Lower lobe of right lung (tissue), 2 donors: ENCODE results near the gene MSI2. TPM values are rescaled to one million over a fixed set of nuclear protein-coding genes. Genes with fewer than 3 reads are reported as not detected.
A peak's percentile ranks its signal among the peaks of the same experiment; 100 is the strongest.

Source experiments
- ATAC-seq, 2 donors: fragments of 200-7000 bp; cut with Tn5 transposase; one replicate each; pipeline ENCODE4 v1.9.1; 2020 to 2022; ENCODE audit warnings: mild to moderate bottlenecking in 2 of 2, moderate library complexity in 2 of 2
- DNase-seq: peaks from one replicate; pipeline ENCODE4 v3.0.0-alpha.2; 2020
- H3K27ac ChIP-seq: fragments of 200-600 bp; one replicate; pipeline ENCODE4 v1.8.0; 2022
- H3K27me3 ChIP-seq: fragments of 200-600 bp; one replicate; pipeline ENCODE4 v1.8.0; 2022; ENCODE audit warnings: low read depth
- H3K36me3 ChIP-seq: fragments of 200-600 bp; one replicate; pipeline ENCODE4 v1.8.0; 2022; ENCODE audit warnings: mild to moderate bottlenecking
- H3K4me1 ChIP-seq: fragments of 200-600 bp; one replicate; pipeline ENCODE4 v1.8.0; 2022
- H3K4me3 ChIP-seq: fragments of 200-600 bp; one replicate; pipeline ENCODE4 v1.8.0; 2022; ENCODE audit warnings: mild to moderate bottlenecking
- H3K9me3 ChIP-seq: fragments of 200-600 bp; one replicate; pipeline ENCODE4 v1.8.0; 2022
- CTCF ChIP-seq: fragments of 200-600 bp; IDR thresholded peaks from one replicate; pipeline ENCODE4 v1.8.0; 2022; ENCODE audit warnings: antibody characterized with exemption, mild to moderate bottlenecking
- intact Hi-C: fragments of 100-400 bp; cut with DNase I; formaldehyde crosslinking; loops from one replicate; pipeline ENCODE4 v1.11.0; 2022
- total RNA-seq: library from RNA; stranded (reverse); fragmentation: NEBNext Ultra II Directional; extraction: Animal tissue kit (Norgen Biotek cat#: 25700); gene quantifications from one replicate; pipeline ENCODE4 v1.2.1, GENCODE V29; 2021
- donor health status: DM: no; HTN: yes; CAD: no; lungs with severe emphysema.

MSI2 gene
- total RNA-seq, 1 donor from 2014 or later, result 43.9 TPM

DNA sequence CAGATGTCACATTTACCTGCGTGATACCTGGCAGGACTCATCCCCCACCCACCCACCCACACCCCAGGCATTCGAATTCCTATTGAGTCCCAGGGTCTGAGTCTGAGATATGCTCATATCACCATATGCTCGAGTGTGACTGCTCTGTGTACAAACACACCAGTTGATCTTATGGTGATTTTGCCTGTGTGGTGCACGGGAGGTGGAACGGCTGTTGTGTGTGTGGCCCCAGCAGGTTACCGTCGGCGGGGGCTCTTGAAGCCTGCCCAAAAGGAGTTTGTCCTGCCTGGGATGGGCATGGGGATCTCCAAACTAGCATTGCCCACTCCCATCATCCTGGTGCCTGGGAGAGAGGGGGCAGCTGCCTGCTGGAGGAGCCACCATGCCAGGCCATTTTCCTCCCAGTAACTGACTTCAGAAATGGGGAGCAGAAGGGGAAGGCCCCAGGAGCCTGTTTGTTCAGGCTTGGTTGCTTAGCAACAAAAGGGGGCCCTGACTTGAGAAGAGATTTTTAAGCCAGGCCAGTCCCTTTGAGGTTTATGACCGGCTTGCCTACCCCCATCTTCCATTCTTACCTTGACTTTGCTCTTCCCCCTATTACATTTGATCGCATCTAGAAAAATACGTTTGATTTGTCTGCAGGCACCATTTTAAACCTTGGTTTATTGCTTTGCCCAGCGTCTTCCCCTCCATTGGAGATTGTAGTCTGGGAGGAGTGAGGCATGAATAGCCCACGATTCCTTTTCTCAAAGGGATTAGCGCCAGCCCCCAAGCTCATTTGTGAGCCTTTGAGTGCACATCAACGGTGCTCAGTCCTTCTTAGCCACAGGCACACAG lies 271.1 kb downstream of the MSI2 start:
- H3K36me3 ChIP-seq, result no peaks in the 10 kb centered on the region

DNA sequence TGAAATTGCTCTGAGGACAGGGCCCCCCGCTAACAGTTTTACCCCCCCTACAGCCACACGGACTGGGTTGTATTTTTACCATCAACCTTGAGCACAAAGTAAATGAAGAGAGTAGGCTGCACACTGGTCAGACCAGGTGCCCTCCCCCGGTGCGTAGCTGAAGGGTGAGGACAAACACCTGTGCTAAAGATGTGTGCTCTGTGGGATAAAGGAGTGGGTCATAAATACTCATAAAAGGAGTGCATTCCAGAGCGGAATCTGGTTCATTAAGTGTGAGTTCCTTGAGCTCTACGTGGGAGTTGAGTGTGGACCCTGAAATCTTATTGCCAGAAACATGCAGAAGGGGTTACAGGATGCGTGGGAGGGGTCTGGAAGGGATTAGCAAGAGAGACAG lies 271.7 kb downstream of the MSI2 start:
- ATAC-seq (peak; percentile 82 to 88), DNase-seq (peak; percentile 54)
- intact Hi-C loops, result no loop called here
- no peak for TF ChIP-seq CTCF
- H3K9me3 ChIP-seq, result no peaks in the 10 kb centered on the region
- no peak overlapping the region for H3K27ac ChIP-seq
- no peaks in the 10 kb centered on the region for H3K36me3 ChIP-seq
- no peaks in the 10 kb centered on the region for H3K27me3 ChIP-seq
- H3K4me1 ChIP-seq, result peaks cover 18% of the 10 kb centered on the region
- no peak overlapping the region for H3K4me3 ChIP-seq

More for the DNA sequence above, 271.1 kb downstream of the MSI2 start:
- no peak for TF ChIP-seq CTCF
- no peak for DNase-seq
- ATAC-seq, result no peak
- intact Hi-C loops, result no loop called here
- Histone ChIP-seq H3K9me3 (no peaks in the 10 kb centered on the region), H3K4me3 (no peak overlapping the region), H3K4me1 (peaks cover 18% of the 10 kb centered on the region), H3K27me3 (no peaks in the 10 kb centered on the region), H3K27ac (no peak overlapping the region)

DNA sequence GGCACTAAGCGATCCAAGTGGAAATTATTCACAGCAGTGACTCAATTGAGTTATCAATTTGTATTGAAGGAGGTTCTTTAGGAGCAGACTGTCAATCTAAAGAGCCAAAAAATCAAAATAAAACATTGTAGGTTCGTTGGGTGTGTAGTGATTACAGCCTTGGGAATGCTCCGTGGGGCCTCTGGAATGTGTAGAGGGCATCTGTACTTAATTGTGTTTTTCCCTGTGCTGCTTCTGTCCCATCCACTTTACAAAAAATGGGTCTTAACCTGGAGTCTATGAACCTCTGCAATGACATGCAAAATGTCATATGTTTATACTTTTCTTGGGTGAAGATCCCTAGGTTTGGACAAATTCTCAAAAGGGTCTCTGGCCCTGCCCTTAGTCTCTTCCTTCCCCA lies 273.7 kb downstream of the MSI2 start:
- intact Hi-C loops, result no loop called here
- Histone ChIP-seq H3K36me3 (no peaks in the 10 kb centered on the region), H3K27me3 (no peaks in the 10 kb centered on the region), H3K4me3 (no peak overlapping the region), H3K27ac (no peak overlapping the region), H3K9me3 (no peaks in the 10 kb centered on the region), H3K4me1 (peaks cover 12% of the 10 kb centered on the region)
- no peak for DNase-seq
- TF ChIP-seq CTCF, result no peak
- no peak for ATAC-seq

DNA sequence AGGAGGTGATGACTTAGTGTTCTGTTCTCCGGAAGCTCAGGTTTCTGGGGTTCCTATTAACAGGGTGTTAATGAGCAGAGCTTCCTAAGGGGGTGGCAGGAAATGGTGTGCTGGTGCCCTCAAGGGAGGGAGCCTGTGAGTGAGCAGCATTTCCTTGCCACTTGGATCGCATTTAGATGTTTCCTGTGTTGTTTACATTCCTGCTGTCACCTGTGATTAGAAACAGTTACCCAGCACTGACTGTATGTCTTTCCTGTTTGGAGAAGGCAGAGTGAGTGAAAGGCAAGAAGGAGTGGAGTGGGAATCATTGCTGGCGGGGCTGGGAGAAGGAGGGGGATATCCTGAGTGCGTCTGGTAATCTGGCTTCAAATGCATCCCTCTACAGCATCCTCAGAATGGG lies 274.2 kb downstream of the MSI2 start:
- no peak for DNase-seq
- H3K36me3 ChIP-seq, result no peaks in the 10 kb centered on the region
- intact Hi-C loops, result no loop called here
- no peaks in the 10 kb centered on the region for H3K9me3 ChIP-seq
- no peak overlapping the region for H3K27ac ChIP-seq
- H3K4me3 ChIP-seq, result no peak overlapping the region
- H3K4me1 ChIP-seq, result peaks cover 12% of the 10 kb centered on the region
- no peak for ATAC-seq
- TF ChIP-seq CTCF, result no peak
- H3K27me3 ChIP-seq, result no peaks in the 10 kb centered on the region

DNA sequence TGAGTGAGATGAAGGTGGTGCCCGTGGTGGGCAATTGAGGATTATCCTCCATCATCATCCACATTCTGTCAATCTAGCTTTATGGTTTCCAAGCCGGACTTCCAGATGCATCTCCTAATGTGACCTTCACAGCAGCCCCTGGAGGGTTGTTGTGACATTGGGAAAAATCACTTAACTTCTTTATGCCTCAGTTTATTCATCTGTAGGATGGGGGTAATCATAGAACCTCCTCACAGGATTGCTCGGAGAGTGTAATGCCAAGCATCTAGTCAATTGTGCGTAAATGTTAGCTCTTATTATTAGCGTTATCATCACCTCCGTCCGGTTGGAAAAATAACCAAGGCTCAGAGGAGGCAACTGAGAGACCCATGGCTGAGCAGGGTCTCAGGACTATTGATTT lies 274.8 kb downstream of the MSI2 start:
- no peak overlapping the region for H3K4me3 ChIP-seq
- no peak for DNase-seq
- no peaks in the 10 kb centered on the region for H3K36me3 ChIP-seq
- peaks cover 12% of the 10 kb centered on the region for H3K4me1 ChIP-seq
- TF ChIP-seq CTCF, result no peak
- H3K27ac ChIP-seq, result no peak overlapping the region
- ATAC-seq, result no peak
- H3K27me3 ChIP-seq, result no peaks in the 10 kb centered on the region
- H3K9me3 ChIP-seq, result no peaks in the 10 kb centered on the region
- intact Hi-C loops, result no loop called here
